IMR-90 (cell line): ENCODE measurements around the gene HDAC8.

ENCODE experiments used
- CEBPB ChIP-seq: IDR thresholded peaks from 2 replicates; pipeline ENCODE4 v1.6.1; 2012; ENCODE audit warnings: low read depth, low read length, improper control_type of control experiment
- POLR2A ChIP-seq: IDR thresholded peaks from 2 replicates; pipeline ENCODE4 v1.6.1; 2012; ENCODE audit warnings: mild to moderate bottlenecking, low read depth, low read length
- RCOR1 ChIP-seq: IDR thresholded peaks from 2 replicates; pipeline ENCODE4 v1.6.1; 2012; ENCODE audit warnings: mild to moderate bottlenecking, low read length, improper control_type of control experiment; ENCODE audit not compliant: insufficient replicate concordance
- SMC3 ChIP-seq: fragments of 150-350 bp; IDR thresholded peaks from 2 replicates; pipeline ENCODE4 v1.6.1; 2016; ENCODE audit warnings: low read depth, mild to moderate bottlenecking, antibody characterized with exemption, low read length, moderate library complexity
- TF ChIP-seq, protein P1 (sequence below): conservative IDR thresholded peaks from 2 replicates; pipeline ENCODE4 v1.5.1; 2012; ENCODE audit warnings: mild to moderate bottlenecking, low read depth, low read length, improper control_type of control experiment

DNA sequence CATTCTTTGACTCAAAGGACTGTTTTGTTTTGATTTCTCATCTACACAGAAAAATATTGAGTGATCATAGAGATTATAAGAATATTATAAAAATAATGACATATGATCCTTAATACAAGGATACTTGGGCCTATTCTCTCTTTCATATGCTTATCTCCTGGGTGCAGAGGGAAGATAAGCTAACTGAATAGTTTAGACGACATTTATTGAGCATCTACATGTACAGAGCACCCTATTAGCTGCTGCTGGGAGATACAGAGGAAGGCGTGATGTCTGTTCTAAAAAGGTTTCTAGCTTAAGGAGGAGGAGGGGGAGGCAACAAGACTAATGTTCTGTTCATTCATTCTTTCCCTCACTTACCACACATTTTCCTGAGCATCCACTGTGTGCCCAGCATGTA, 106.8 kb downstream of the HDAC8 start:
- TF ChIP-seq POLR2A = no peak
- TF ChIP-seq, protein P1, sequence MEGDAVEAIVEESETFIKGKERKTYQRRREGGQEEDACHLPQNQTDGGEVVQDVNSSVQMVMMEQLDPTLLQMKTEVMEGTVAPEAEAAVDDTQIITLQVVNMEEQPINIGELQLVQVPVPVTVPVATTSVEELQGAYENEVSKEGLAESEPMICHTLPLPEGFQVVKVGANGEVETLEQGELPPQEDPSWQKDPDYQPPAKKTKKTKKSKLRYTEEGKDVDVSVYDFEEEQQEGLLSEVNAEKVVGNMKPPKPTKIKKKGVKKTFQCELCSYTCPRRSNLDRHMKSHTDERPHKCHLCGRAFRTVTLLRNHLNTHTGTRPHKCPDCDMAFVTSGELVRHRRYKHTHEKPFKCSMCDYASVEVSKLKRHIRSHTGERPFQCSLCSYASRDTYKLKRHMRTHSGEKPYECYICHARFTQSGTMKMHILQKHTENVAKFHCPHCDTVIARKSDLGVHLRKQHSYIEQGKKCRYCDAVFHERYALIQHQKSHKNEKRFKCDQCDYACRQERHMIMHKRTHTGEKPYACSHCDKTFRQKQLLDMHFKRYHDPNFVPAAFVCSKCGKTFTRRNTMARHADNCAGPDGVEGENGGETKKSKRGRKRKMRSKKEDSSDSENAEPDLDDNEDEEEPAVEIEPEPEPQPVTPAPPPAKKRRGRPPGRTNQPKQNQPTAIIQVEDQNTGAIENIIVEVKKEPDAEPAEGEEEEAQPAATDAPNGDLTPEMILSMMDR = no peak
- no peak for TF ChIP-seq RCOR1
- no peak for TF ChIP-seq CEBPB
- TF ChIP-seq SMC3 = no peak
